Liver (tissue), 9 donors: Measurements from ENCODE around the gene GNB4. TPM values are rescaled to one million over a fixed set of nuclear protein-coding genes. Genes with fewer than 3 reads are reported as not detected.

Source experiments
- DNase-seq: peaks from one replicate; pipeline ENCODE4 v3.0.0-alpha.2; 2017; ENCODE audit warnings: low spot score
- H3K27ac ChIP-seq, 2 donors: one replicate each; pipeline ENCODE4 v1.7.0; 2013; ENCODE audit warnings: inconsistent platforms in 2 of 2, low read length in 2 of 2, control low read depth in 1 of 2, low read depth in 1 of 2, mild to moderate bottlenecking in 1 of 2
- H3K27me3 ChIP-seq, 4 donors: one replicate each; pipeline versions ENCODE4 v1.6.1 to v1.7.0; 2013; ENCODE audit warnings: low read length in 3 of 4, inconsistent platforms in 1 of 4, mild to moderate bottlenecking in 1 of 4, moderate library complexity in 1 of 4; ENCODE audit not compliant: control insufficient read depth in 4 of 4, insufficient read depth in 4 of 4
- H3K36me3 ChIP-seq, 4 donors: one replicate each; pipeline versions ENCODE4 v1.6.1 to v1.7.0; 2013; ENCODE audit warnings: low read length in 3 of 4, mild to moderate bottlenecking in 3 of 4, low read depth in 1 of 4, moderate library complexity in 1 of 4; ENCODE audit not compliant: control insufficient read depth in 4 of 4, insufficient read depth in 3 of 4
- H3K4me1 ChIP-seq, 4 donors: one replicate each; pipeline versions ENCODE4 v1.6.1 to v1.7.0; 2013; ENCODE audit warnings: low read length in 3 of 4, mild to moderate bottlenecking in 3 of 4, moderate library complexity in 1 of 4; ENCODE audit not compliant: control insufficient read depth in 4 of 4, insufficient read depth in 4 of 4
- H3K4me3 ChIP-seq, 3 donors: one replicate each; pipeline versions ENCODE4 v1.6.1 to v1.7.0; 2013; ENCODE audit warnings: low read length in 3 of 3, control low read depth in 1 of 3, low read depth in 1 of 3, mild to moderate bottlenecking in 1 of 3
- H3K9ac ChIP-seq, 2 donors: one replicate each; pipeline ENCODE4 v1.7.0; 2013; ENCODE audit warnings: low read length in 2 of 2, mild to moderate bottlenecking in 2 of 2, moderate library complexity in 2 of 2, control low read depth in 1 of 2, low read depth in 1 of 2
- H3K9me3 ChIP-seq, 4 donors: one replicate each; pipeline versions ENCODE4 v1.6.1 to v1.7.0; 2013; ENCODE audit warnings: low read length in 3 of 4; ENCODE audit not compliant: control insufficient read depth in 4 of 4
- CTCF ChIP-seq: fragments of 150-350 bp; IDR thresholded peaks from 2 replicates; pipeline ENCODE4 v1.5.1; 2017; ENCODE audit warnings: improper control_type of control experiment, low read depth, low read length; ENCODE audit not compliant: missing input control
- FOXA1 ChIP-seq: IDR thresholded peaks from 2 replicates; pipeline ENCODE4 v1.6.1; 2016; ENCODE audit warnings: antibody characterized with exemption
- FOXA2 ChIP-seq: IDR thresholded peaks from 2 replicates; pipeline ENCODE4 v1.6.1; 2016; ENCODE audit warnings: antibody characterized with exemption
- GABPA ChIP-seq, 2 donors: IDR thresholded peaks in 1 of 2; conservative IDR thresholded peaks in 1 of 2; 2 replicates each; pipeline ENCODE4 v1.6.1; 2016; ENCODE audit warnings: antibody characterized with exemption in 2 of 2, mild to moderate bottlenecking in 1 of 2, moderate library complexity in 1 of 2
- HNF4A ChIP-seq, 2 donors: conservative IDR thresholded peaks; 2 replicates each; pipeline ENCODE4 v1.6.1; 2016; ENCODE audit warnings: antibody characterized with exemption in 2 of 2, mild to moderate bottlenecking in 2 of 2
- HNF4G ChIP-seq: IDR thresholded peaks from 2 replicates; pipeline ENCODE4 v1.6.1; 2016; ENCODE audit warnings: antibody characterized with exemption
- JUND ChIP-seq, 2 donors: IDR thresholded peaks; 2 replicates each; pipeline ENCODE4 v1.6.1; 2016; ENCODE audit warnings: antibody characterized with exemption in 2 of 2
- MAX ChIP-seq: IDR thresholded peaks from 2 replicates; pipeline ENCODE4 v1.6.1; 2016; ENCODE audit warnings: antibody characterized with exemption
- NR2F2 ChIP-seq: IDR thresholded peaks from 2 replicates; pipeline ENCODE4 v1.6.1; 2016; ENCODE audit warnings: antibody characterized with exemption
- RAD21 ChIP-seq, 2 donors: IDR thresholded peaks; 2 replicates each; pipeline ENCODE4 v1.6.1; 2016; ENCODE audit warnings: antibody characterized with exemption in 2 of 2, mild to moderate bottlenecking in 2 of 2
- RXRA ChIP-seq, 2 donors: IDR thresholded peaks; 2 replicates each; pipeline ENCODE4 v1.6.1; 2017 to 2018; ENCODE audit warnings: antibody characterized with exemption in 2 of 2, mild to moderate bottlenecking in 1 of 2
- SP1 ChIP-seq: IDR thresholded peaks from 2 replicates; pipeline ENCODE4 v1.6.1; 2018; ENCODE audit warnings: antibody characterized with exemption, mild to moderate bottlenecking
- TAF1 ChIP-seq: conservative IDR thresholded peaks from 2 replicates; pipeline ENCODE4 v1.6.1; 2016; ENCODE audit warnings: antibody characterized with exemption, mild to moderate bottlenecking
- YY1 ChIP-seq: IDR thresholded peaks from 2 replicates; pipeline ENCODE4 v1.6.1; 2016; ENCODE audit warnings: antibody characterized with exemption, mild to moderate bottlenecking
- WGBS: extraction: QIAGEN DNeasy Blood & Tissue Kit; methylation state at CpG from one replicate; pipeline ENCODE4 v1.1.7; 2013; 5-methylcytosine and 5-hydroxymethylcytosine counted together
- polyA plus RNA-seq, 2 donors: library from polyadenylated mRNA; stranded (reverse) in 1 of 2; unstranded in 1 of 2; fragments of 200-250 nt in 1 of 2; fragments of >200 nt in 1 of 2; fragmentation: Nextera tagmentation in 1 of 2; extraction: Ambion mirVana in 1 of 2; gene quantifications; one replicate each; pipeline versions ENCODE4 v1.2.1 to v1.2.3, GENCODE V29; 2013 to 2015
- total RNA-seq, 2 donors: library from RNA; depleted of rRNA; stranded (reverse); fragments of >200 nt; gene quantifications; one replicate each; pipeline ENCODE4 v1.2.3, GENCODE V29; 2014
- TF ChIP-seq, protein P1 (sequence below): IDR thresholded peaks from 2 replicates; pipeline ENCODE4 v1.6.1; 2016; ENCODE audit warnings: antibody characterized with exemption
- TF ChIP-seq, protein P2 (sequence below): IDR thresholded peaks from 2 replicates; pipeline ENCODE4 v1.6.1; 2016; ENCODE audit warnings: antibody characterized with exemption
- TF ChIP-seq, protein P3 (sequence below): IDR thresholded peaks from 2 replicates; pipeline ENCODE4 v1.6.1; 2016; ENCODE audit warnings: antibody characterized with exemption, mild to moderate bottlenecking
- donor health status: healthy.
- donor health status: healthy.
- donor health status: healthy.
- donor health status: healthy.
- donor health status: healthy.

GNB4 gene
- total and polyA plus RNA-seq, 4 donors: 1.9 to 19.9 (median 5.1) TPM

DNA sequence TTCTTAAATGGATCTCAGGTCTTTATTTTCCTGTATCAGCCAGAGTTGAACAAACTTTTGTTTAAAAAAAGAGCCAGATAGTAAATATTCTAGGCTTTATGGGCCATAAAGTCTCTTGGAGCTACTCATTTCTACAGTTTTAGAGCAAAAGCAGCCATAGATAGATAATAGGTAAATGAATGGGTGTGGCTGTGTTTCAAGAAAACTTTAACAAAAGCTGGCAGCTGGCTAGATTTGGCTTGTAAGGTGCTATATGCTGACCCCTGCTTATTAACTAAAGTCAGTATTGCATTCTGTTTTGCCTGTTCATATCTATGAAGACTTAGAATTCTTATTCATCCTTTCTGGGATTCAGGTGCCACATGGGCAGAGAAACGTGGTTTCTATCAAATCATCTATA, 74.8 kb downstream of the GNB4 start:
- Histone ChIP-seq H3K27me3 (no peaks in the 10 kb centered on the region), H3K9me3 (no peaks in the 10 kb centered on the region), H3K36me3 (peaks cover 2 to 33% (median 30%) of the 10 kb centered on the region in 4 donors), H3K4me1 (no peaks in the 10 kb centered on the region), H3K4me3 (no peak overlapping the region), H3K9ac (no peak overlapping the region), H3K27ac (no peak overlapping the region)
- TF ChIP-seq RAD21 (IDR thresholded peaks at IDR 0.05): no peak
- TF ChIP-seq JUND (IDR thresholded peaks at IDR 0.05): no peak
- no peak for TF ChIP-seq SP1
- TF ChIP-seq HNF4G: no peak
- TF ChIP-seq RXRA (IDR thresholded peaks at IDR 0.05): no peak
- no peak for TF ChIP-seq GABPA (IDR thresholded peaks at IDR 0.05 in 1 of 2, conservative IDR thresholded peaks at IDR 0.05 in 1 of 2)
- TF ChIP-seq HNF4A (conservative IDR thresholded peaks at IDR 0.05): no peak
- no peak for TF ChIP-seq FOXA2
- no peak for TF ChIP-seq CTCF
- no peak for TF ChIP-seq NR2F2
- no peak for TF ChIP-seq MAX
- TF ChIP-seq YY1: no peak
- TF ChIP-seq, protein P1, sequence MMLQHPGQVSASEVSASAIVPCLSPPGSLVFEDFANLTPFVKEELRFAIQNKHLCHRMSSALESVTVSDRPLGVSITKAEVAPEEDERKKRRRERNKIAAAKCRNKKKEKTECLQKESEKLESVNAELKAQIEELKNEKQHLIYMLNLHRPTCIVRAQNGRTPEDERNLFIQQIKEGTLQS: no peak
- TF ChIP-seq, protein P2, sequence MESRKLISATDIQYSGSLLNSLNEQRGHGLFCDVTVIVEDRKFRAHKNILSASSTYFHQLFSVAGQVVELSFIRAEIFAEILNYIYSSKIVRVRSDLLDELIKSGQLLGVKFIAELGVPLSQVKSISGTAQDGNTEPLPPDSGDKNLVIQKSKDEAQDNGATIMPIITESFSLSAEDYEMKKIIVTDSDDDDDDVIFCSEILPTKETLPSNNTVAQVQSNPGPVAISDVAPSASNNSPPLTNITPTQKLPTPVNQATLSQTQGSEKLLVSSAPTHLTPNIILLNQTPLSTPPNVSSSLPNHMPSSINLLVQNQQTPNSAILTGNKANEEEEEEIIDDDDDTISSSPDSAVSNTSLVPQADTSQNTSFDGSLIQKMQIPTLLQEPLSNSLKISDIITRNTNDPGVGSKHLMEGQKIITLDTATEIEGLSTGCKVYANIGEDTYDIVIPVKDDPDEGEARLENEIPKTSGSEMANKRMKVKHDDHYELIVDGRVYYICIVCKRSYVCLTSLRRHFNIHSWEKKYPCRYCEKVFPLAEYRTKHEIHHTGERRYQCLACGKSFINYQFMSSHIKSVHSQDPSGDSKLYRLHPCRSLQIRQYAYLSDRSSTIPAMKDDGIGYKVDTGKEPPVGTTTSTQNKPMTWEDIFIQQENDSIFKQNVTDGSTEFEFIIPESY: no peak
- TF ChIP-seq FOXA1: no peak
- no peak for TF ChIP-seq TAF1
- TF ChIP-seq, protein P3, sequence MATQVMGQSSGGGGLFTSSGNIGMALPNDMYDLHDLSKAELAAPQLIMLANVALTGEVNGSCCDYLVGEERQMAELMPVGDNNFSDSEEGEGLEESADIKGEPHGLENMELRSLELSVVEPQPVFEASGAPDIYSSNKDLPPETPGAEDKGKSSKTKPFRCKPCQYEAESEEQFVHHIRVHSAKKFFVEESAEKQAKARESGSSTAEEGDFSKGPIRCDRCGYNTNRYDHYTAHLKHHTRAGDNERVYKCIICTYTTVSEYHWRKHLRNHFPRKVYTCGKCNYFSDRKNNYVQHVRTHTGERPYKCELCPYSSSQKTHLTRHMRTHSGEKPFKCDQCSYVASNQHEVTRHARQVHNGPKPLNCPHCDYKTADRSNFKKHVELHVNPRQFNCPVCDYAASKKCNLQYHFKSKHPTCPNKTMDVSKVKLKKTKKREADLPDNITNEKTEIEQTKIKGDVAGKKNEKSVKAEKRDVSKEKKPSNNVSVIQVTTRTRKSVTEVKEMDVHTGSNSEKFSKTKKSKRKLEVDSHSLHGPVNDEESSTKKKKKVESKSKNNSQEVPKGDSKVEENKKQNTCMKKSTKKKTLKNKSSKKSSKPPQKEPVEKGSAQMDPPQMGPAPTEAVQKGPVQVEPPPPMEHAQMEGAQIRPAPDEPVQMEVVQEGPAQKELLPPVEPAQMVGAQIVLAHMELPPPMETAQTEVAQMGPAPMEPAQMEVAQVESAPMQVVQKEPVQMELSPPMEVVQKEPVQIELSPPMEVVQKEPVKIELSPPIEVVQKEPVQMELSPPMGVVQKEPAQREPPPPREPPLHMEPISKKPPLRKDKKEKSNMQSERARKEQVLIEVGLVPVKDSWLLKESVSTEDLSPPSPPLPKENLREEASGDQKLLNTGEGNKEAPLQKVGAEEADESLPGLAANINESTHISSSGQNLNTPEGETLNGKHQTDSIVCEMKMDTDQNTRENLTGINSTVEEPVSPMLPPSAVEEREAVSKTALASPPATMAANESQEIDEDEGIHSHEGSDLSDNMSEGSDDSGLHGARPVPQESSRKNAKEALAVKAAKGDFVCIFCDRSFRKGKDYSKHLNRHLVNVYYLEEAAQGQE: no peak
- WGBS: 96% methylated on average over 1 of the region's 1 CpG
- DNase-seq: no peak
